ENCODE data around the gene ENPP3.

The ENPP3 gene

GRCh38 chr6:131683479-131683878 lies 46.4 kb downstream of the ENPP3 start:
- no peak for DNase-seq (ENCODE audit: low read depth, low spot score)
- Histone ChIP-seq H3K9ac (ENCODE audit: insufficient read length, low read depth) (no peak overlapping the region), H3K36me3 (ENCODE audit: insufficient read depth, insufficient read length, low read length) (no peaks in the 10 kb centered on the region), H3K4me3 (ENCODE audit: insufficient read length, low read depth) (no peak overlapping the region), H3K27me3 (ENCODE audit: insufficient read depth, insufficient read length) (no peaks in the 10 kb centered on the region), H3K4me1 (ENCODE audit: insufficient read depth, insufficient read length) (no peaks in the 10 kb centered on the region), H3K9me3 (ENCODE audit: insufficient read depth, low read length) (no peaks in the 10 kb centered on the region)
- TF ChIP-seq ZNF274 (IDR thresholded peaks at IDR 0.05; ENCODE audit: low read depth, low read length) (no peak), YY1 (IDR thresholded peaks at IDR 0.05; ENCODE audit: insufficient read depth, insufficient read length) (no peak), SUZ12 (IDR thresholded peaks at IDR 0.05; ENCODE audit: extremely low read depth, insufficient read depth, insufficient read length) (no peak)

GRCh38 chr6:131685266-131685780 lies 48.2 kb downstream of the ENPP3 start:
- TF ChIP-seq SUZ12 (IDR thresholded peaks at IDR 0.05; ENCODE audit: extremely low read depth, insufficient read depth, insufficient read length) (no peak), YY1 (IDR thresholded peaks at IDR 0.05; ENCODE audit: insufficient read depth, insufficient read length) (no peak), ZNF274 (IDR thresholded peaks at IDR 0.05; ENCODE audit: low read depth, low read length) (no peak)
- no peak overlapping the region for H3K9ac ChIP-seq (ENCODE audit: insufficient read length, low read depth)
- no peak for DNase-seq (ENCODE audit: low read depth, low spot score)

GRCh38 chr6:131687022-131687421 lies 49.9 kb downstream of the ENPP3 start:
- H3K4me1 ChIP-seq (ENCODE audit: insufficient read depth, insufficient read length), result no peaks in the 10 kb centered on the region
- TF ChIP-seq SUZ12 (IDR thresholded peaks at IDR 0.05; ENCODE audit: extremely low read depth, insufficient read depth, insufficient read length), result no peak
- TF ChIP-seq ZNF274 (IDR thresholded peaks at IDR 0.05; ENCODE audit: low read depth, low read length), result no peak
- no peak for TF ChIP-seq YY1 (IDR thresholded peaks at IDR 0.05; ENCODE audit: insufficient read depth, insufficient read length)
- no peaks in the 10 kb centered on the region for H3K27me3 ChIP-seq (ENCODE audit: insufficient read depth, insufficient read length)

More at GRCh38 chr6:131685266-131685780, 48.2 kb downstream of the ENPP3 start:
- no peaks in the 10 kb centered on the region for H3K27me3 ChIP-seq (ENCODE audit: insufficient read depth, insufficient read length)
- H3K4me1 ChIP-seq (ENCODE audit: insufficient read depth, insufficient read length), result no peaks in the 10 kb centered on the region
- H3K9me3 ChIP-seq (ENCODE audit: insufficient read depth, low read length), result no peaks in the 10 kb centered on the region
- no peak overlapping the region for H3K4me3 ChIP-seq (ENCODE audit: insufficient read length, low read depth)
- no peaks in the 10 kb centered on the region for H3K36me3 ChIP-seq (ENCODE audit: insufficient read depth, insufficient read length, low read length)

GRCh38 chr6:131688286-131688685 lies 51.2 kb downstream of the ENPP3 start:
- no peak for TF ChIP-seq YY1 (IDR thresholded peaks at IDR 0.05; ENCODE audit: insufficient read depth, insufficient read length)
- TF ChIP-seq SUZ12 (IDR thresholded peaks at IDR 0.05; ENCODE audit: extremely low read depth, insufficient read depth, insufficient read length), result no peak
- no peak for TF ChIP-seq ZNF274 (IDR thresholded peaks at IDR 0.05; ENCODE audit: low read depth, low read length)
- Histone ChIP-seq H3K27me3 (ENCODE audit: insufficient read depth, insufficient read length) (no peaks in the 10 kb centered on the region), H3K4me3 (ENCODE audit: insufficient read length, low read depth) (no peak overlapping the region), H3K36me3 (ENCODE audit: insufficient read depth, insufficient read length, low read length) (no peaks in the 10 kb centered on the region), H3K4me1 (ENCODE audit: insufficient read depth, insufficient read length) (no peaks in the 10 kb centered on the region), H3K9ac (ENCODE audit: insufficient read length, low read depth) (no peak overlapping the region), H3K9me3 (ENCODE audit: insufficient read depth, low read length) (no peaks in the 10 kb centered on the region)
- DNase-seq (ENCODE audit: low read depth, low spot score), result no peak

More at GRCh38 chr6:131687022-131687421, 49.9 kb downstream of the ENPP3 start:
- Histone ChIP-seq H3K36me3 (ENCODE audit: insufficient read depth, insufficient read length, low read length) (no peaks in the 10 kb centered on the region), H3K9me3 (ENCODE audit: insufficient read depth, low read length) (no peaks in the 10 kb centered on the region), H3K9ac (ENCODE audit: insufficient read length, low read depth) (no peak overlapping the region), H3K4me3 (ENCODE audit: insufficient read length, low read depth) (no peak overlapping the region)
- no peak for DNase-seq (ENCODE audit: low read depth, low spot score)

GRCh38 chr6:131692031-131692430 lies 54.9 kb downstream of the ENPP3 start:
- Histone ChIP-seq H3K4me3 (ENCODE audit: insufficient read length, low read depth) (no peak overlapping the region), H3K9ac (ENCODE audit: insufficient read length, low read depth) (no peak overlapping the region), H3K9me3 (ENCODE audit: insufficient read depth, low read length) (no peaks in the 10 kb centered on the region), H3K27me3 (ENCODE audit: insufficient read depth, insufficient read length) (no peaks in the 10 kb centered on the region), H3K4me1 (ENCODE audit: insufficient read depth, insufficient read length) (no peaks in the 10 kb centered on the region), H3K36me3 (ENCODE audit: insufficient read depth, insufficient read length, low read length) (no peaks in the 10 kb centered on the region)
- no peak for DNase-seq (ENCODE audit: low read depth, low spot score)
- TF ChIP-seq ZNF274 (IDR thresholded peaks at IDR 0.05; ENCODE audit: low read depth, low read length) (no peak), YY1 (IDR thresholded peaks at IDR 0.05; ENCODE audit: insufficient read depth, insufficient read length) (no peak), SUZ12 (IDR thresholded peaks at IDR 0.05; ENCODE audit: extremely low read depth, insufficient read depth, insufficient read length) (no peak)

- Histone ChIP-seq H3K4me1 (ENCODE audit: insufficient read depth, insufficient read length) (no peaks in the 10 kb centered on the region), H3K9me3 (ENCODE audit: insufficient read depth, low read length) (no peaks in the 10 kb centered on the region), H3K36me3 (ENCODE audit: insufficient read depth, insufficient read length, low read length) (no peaks in the 10 kb centered on the region), H3K9ac (ENCODE audit: insufficient read length, low read depth) (no peak overlapping the region), H3K4me3 (ENCODE audit: insufficient read length, low read depth) (no peak overlapping the region), H3K27me3 (ENCODE audit: insufficient read depth, insufficient read length) (no peaks in the 10 kb centered on the region)
- DNase-seq (ENCODE audit: low read depth, low spot score), result no peak
- TF ChIP-seq SUZ12 (IDR thresholded peaks at IDR 0.05; ENCODE audit: extremely low read depth, insufficient read depth, insufficient read length) (no peak), ZNF274 (IDR thresholded peaks at IDR 0.05; ENCODE audit: low read depth, low read length) (no peak), YY1 (IDR thresholded peaks at IDR 0.05; ENCODE audit: insufficient read depth, insufficient read length) (no peak)
These were observed 55.5 kb downstream of the ENPP3 start for GRCh38 chr6:131692589-131692988.

GRCh38 chr6:131693384-131693783 lies 56.3 kb downstream of the ENPP3 start:
- Histone ChIP-seq H3K36me3 (ENCODE audit: insufficient read depth, insufficient read length, low read length) (no peaks in the 10 kb centered on the region), H3K9ac (ENCODE audit: insufficient read length, low read depth) (no peak overlapping the region), H3K4me1 (ENCODE audit: insufficient read depth, insufficient read length) (no peaks in the 10 kb centered on the region), H3K9me3 (ENCODE audit: insufficient read depth, low read length) (no peaks in the 10 kb centered on the region), H3K27me3 (ENCODE audit: insufficient read depth, insufficient read length) (no peaks in the 10 kb centered on the region), H3K4me3 (ENCODE audit: insufficient read length, low read depth) (no peak overlapping the region)
- TF ChIP-seq SUZ12 (IDR thresholded peaks at IDR 0.05; ENCODE audit: extremely low read depth, insufficient read depth, insufficient read length) (no peak), YY1 (IDR thresholded peaks at IDR 0.05; ENCODE audit: insufficient read depth, insufficient read length) (no peak)
- DNase-seq (ENCODE audit: low read depth, low spot score), result no peak
